GM19025 (cell line): ENCODE results near the gene ASTN1.

Source experiments
- ATAC-seq: cut with Tn5 transposase; IDR thresholded peaks from one replicate; pipeline ENCODE4 v1.9.1; 2021; ENCODE audit warnings: mild to moderate bottlenecking, low read depth, moderate library complexity; ENCODE audit not compliant: unreplicated experiment

ASTN1 gene

DNA sequence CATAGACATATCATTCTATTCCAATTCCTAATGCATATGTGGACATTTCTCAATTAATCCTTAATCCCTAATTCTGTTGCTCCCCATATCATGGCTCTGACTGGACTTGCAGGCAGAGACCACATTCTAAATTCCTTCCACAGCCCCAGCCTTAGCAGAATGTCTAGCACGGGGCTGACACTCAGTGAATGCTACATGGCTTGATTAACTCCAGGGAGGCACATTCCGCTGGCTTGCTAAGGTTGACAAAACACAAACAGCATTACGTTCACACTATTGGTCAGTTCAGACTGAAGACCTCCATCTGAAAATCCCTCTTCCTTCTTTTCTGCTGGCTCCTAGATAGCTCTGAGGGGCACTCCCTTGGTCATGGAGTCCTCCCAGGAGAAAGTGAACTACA, 119.4 kb downstream of the ASTN1 start:
- ATAC-seq: no peak

DNA sequence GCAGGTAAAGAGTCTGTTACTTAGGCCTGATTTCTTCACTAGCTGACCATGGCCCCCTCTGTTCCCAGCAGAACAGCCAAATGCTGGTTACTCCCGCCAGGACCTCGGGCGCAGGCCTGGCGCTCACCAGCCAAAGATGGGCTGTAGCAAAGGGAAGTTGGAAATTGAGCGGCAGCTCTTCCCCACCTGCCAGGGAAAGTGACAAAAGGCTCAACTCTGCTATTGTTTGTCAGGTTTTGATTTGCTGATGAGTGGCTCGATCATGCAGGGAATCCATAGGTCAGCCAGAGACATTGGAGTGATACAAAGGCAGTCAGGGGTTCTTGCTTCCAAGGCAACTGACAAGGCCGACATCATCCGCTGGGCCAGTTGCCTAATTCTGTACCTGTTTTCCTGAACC, 120.1 kb downstream of the ASTN1 start:
- ATAC-seq: no peak

GRCh38 chr1:177043597-177043996, 120.9 kb downstream of the ASTN1 start:
- no peak for ATAC-seq

DNA sequence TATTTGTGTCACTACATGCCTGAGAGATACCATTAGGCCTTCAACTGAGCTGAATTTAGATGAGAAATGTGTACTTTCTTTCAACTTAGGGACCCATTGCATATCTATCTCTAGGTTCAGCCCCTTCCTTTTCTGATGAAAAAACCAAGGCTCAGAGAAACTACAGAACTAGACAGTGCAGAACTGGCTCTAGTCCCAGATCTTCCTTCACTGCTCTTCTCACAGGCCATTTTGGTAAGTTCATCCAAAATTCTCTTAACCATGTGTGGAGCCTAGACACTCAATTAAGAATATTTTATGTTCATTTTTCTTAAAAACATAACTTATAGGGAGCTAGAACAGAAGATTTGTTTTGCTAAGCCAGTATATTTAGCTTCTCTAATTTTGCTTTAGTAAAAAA, 128.9 kb downstream of the ASTN1 start:
- no peak for ATAC-seq

GRCh38 chr1:177033628-177034027, 130.9 kb downstream of the ASTN1 start:
- no peak for ATAC-seq

DNA sequence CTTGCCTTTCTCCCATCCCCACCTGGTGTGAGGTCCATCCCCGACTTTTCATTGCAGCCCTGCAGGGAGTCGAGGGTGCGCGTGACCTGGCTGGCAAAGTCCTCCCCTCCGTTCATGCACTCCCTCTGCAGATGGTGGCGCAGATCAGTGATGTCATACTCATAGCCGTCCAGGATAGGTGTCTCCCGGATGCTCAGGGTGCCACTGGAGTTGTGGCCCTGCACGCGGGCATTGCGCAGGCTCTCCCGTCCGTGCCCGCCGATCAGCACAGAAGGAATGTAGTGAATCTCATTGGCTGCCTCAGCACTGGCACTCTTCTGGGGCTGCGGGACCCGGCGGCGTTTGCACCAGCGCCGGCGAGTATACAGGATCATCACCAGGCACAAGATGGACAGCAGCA, 132.1 kb downstream of the ASTN1 start:
- no peak for ATAC-seq

GRCh38 chr1:177024623-177025022, 139.9 kb downstream of the ASTN1 start:
- ATAC-seq: no peak

DNA sequence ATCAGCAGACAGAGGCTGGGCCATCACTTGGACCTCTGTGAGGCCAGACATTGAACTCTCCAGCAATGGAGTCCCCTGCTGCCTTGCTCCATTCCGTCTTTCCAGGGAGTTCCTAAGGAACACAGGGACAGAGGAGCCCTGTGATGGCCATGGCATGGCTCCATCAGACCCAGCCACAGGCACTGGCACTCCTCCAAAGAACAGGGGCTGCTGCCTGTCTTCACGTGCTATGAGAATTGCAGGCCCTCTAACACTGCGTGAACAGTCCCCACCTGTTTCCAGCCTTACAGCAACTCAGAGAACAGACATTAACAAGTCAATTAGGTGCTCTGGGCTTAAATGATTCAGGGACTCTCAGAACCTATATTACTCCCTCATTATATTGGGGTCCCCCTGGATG, 140.8 kb downstream of the ASTN1 start:
- ATAC-seq: no peak

DNA sequence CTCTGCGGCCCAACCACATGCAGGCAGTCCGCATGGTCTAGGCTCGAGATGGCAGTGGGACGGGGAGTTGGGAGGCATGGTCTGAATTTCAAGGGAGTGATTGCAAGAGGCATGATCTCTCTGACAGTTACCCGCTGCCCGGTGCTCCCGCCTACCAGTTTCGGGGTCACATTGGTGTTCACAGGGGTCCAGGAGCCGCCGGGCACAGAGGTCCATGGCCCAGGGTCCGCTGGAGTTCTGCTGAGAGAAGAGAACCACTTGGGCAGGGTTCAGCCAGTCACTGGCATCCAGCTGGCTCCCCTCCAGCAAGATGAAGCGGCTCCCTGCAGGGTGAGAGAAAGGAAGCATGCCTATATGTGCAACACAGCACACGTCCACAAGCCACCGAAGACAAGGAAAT, 141.3 kb downstream of the ASTN1 start:
- no peak for ATAC-seq

- no peak for ATAC-seq
Observed at GRCh38 chr1:177021687-177022086, 142.8 kb downstream of the ASTN1 start.

DNA sequence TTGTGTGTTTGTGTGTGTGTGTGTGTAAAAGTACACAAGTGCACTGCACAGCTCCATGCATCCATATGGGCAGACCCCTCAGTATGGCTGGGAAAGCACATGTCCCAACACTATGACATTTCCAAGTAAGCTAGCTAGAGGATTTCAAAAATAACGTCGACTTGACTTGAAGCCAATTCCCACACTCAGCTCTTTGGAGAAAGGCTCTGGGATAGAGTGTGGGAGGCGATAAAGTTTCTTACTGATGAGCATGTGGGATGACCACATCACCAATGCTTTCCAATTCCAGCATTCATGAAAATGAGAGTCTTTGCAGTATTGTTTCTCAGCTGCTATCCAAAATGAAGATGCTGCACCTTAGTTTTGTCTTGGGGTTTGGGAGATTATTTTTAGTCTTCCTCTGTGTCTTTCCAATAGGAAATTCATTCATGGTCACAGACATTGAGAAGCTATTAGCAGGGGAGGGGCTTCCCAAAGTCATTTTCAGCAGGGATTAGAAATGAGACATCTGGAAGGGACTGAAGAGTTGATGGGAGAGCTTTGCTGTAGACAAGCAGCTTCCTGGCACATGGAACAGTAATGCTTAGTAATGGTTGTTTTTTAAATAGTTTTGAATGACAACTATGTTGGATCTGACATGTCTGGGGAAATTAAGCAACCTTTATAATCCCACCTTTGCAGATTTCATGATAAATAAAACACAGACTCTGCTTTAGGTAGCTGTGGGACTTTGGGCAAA, 143.5 kb downstream of the ASTN1 start:
- no peak for ATAC-seq

- no peak for ATAC-seq
Observed at GRCh38 chr1:177017287-177017852, 147.1 kb downstream of the ASTN1 start.

GRCh38 chr1:177014325-177014724, 150.2 kb downstream of the ASTN1 start:
- no peak for ATAC-seq

DNA sequence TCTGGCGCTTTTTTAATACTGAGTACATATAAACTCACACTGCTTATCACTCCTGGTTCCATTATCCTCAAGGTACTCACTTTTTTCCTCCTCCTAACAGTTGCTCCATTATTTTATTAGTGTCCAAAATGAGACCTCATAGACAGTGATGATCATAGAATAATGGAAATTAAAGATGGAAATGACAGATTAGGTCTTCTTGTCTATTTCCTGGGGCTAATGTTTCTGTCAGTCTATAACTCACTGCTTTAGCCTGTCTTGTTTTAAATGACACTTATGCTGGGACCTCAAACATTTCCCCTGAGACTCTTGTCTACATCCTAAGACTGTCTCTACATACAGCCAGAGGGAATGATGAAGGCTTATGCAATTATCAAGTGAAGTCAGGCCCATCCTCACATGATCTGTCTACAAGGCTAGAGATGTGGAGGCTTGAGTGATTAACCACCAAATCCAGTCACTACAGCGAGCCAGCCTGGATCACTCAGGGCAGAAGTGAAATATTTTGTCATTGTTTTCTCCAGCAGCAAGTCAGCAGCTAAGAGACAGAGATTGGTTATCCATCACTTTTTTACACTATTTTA, 152.1 kb downstream of the ASTN1 start:
- ATAC-seq: no peak

- no peak for ATAC-seq
Observed at GRCh38 chr1:177011508-177011907, 153.0 kb downstream of the ASTN1 start.

DNA sequence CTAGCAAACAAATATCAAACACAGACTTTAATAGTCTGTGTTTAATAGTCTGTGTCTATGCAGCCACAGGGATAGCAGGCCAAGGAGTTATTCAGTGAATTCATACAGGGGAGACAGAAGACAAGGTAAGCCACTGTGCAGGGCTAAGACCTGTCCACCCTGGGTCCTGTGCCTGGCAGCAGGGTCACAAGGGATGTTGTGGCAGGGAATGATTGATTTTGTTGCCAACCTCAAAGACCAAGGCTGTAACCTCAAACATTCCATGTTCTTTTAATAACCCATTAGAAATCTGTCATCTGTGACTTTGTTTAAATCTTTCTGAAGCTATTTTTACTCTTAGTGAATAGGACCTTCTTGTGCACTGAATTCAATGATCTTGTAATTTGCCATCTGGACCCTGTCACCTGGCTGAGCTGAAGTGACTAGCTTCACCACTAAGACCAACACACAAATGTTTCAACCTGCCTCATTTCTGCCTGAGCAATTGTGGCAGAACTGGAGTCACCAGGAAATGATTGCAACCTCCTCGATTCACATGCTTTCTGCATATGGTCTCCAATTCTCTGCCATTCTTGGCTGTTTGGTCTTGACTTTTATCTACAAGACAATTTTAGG, 154.2 kb downstream of the ASTN1 start:
- ATAC-seq: no peak

- ATAC-seq: no peak
Observed at GRCh38 chr1:177008653-177009052, 155.9 kb downstream of the ASTN1 start.

DNA sequence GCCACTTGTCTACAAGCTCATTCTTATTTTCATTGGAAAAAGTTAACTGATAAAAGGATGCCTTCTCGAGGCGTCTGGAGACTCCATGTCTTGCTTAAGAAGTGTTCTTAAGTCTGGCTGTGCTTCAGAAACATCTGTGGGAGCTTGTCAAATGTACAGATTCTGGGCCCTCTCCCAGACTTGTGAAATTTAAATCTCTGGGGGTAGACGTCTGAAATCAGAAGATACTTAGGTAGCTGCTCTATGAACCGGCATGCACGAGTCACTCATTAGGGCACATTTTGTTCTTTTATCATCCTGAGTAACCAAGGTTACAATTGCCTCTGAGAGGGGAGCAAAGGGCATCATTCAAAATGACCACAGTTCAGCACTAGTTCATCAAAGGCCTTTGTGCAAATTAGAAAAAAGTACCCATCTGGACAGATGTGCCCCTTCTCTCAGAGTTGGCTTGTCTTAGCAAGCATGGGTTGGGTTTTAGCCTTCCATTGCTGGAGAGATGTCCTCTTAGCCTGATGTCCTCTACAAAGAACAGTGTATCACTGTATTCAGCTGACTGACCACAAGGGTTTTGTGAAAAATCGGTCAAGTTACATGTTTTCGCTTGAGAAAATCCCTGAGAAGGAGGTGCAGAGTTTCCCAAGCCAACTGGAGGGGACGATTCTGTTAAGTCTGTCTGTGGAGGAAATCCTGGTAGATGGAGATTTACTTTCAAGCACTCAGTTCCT, 156.9 kb downstream of the ASTN1 start:
- ATAC-seq: no peak

DNA sequence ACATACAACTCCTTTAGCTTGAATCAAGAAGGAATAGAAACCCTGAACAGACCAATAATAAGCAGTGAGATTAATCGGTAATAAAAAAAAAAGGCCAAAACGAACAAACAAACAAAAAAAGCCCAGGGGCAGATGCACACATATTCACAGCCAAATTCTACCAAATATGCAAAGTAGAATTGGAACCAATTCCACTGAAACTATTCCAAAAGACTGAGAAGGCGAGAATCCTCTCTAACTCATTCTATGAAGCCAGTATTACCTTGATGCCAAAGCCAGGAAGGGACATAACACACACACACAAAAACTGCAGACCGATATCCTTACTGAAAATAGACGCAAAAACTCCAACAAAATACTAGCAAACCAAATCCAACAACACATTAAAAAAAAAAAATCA, 161.6 kb downstream of the ASTN1 start:
- no peak for ATAC-seq

GRCh38 chr1:177001556-177001955, 163.0 kb downstream of the ASTN1 start:
- ATAC-seq: no peak

GRCh38 chr1:176998183-176998795, 166.2 kb downstream of the ASTN1 start:
- ATAC-seq: no peak
